RKO (cell line): ENCODE measurements around the gene KRTAP5-3.
"Not testable (repeated sequence)": the region's sequence is repeated elsewhere in the genome, so short reads cannot be mapped to it uniquely, and the experiment has no call there.

ENCODE experiments used
- DNase-seq: peaks from one replicate; pipeline ENCODE4 v3.0.0-alpha.2; 2016; ENCODE audit warnings: low spot score

Gene KRTAP5-3

GRCh38 chr11:1581976-1582375 lies 26.3 kb downstream of the KRTAP5-3 start:
- no peak for DNase-seq

- DNase-seq = no peak
These were observed 31.4 kb downstream of the KRTAP5-3 start for GRCh38 chr11:1576825-1577224.

- not testable (repeated sequence) for DNase-seq
These were observed 32.5 kb downstream of the KRTAP5-3 start for GRCh38 chr11:1575756-1576155.

- DNase-seq = no peak
These were observed 33.4 kb downstream of the KRTAP5-3 start for GRCh38 chr11:1574933-1575242.

- DNase-seq = peak; percentile 57
These were observed 33.9 kb downstream of the KRTAP5-3 start for GRCh38 chr11:1574238-1574932.

GRCh38 chr11:1573903-1574237 lies 34.4 kb downstream of the KRTAP5-3 start:
- no peak for DNase-seq

- DNase-seq = no peak
These were observed 35.0 kb downstream of the KRTAP5-3 start for GRCh38 chr11:1573077-1573902.

- DNase-seq = peak; percentile 91
These were observed 35.8 kb downstream of the KRTAP5-3 start, which contains the start of gene DUSP8 for GRCh38 chr11:1572197-1573076. TSS of gene DUSP8 (minus strand) at chr11:1572271. CDS start at chr11:1565826, 6,445 bp downstream.

- DNase-seq = no peak
These were observed 36.5 kb downstream of the KRTAP5-3 start for GRCh38 chr11:1571760-1572196.

- no peak for DNase-seq
These were observed 37.1 kb downstream of the KRTAP5-3 start for GRCh38 chr11:1570896-1571759.

- DNase-seq = no peak
These were observed 37.8 kb downstream of the KRTAP5-3 start for GRCh38 chr11:1570531-1570895.

GRCh38 chr11:1570001-1570453 lies 38.2 kb downstream of the KRTAP5-3 start:
- DNase-seq = no peak

GRCh38 chr11:1569251-1569780 lies 38.9 kb downstream of the KRTAP5-3 start:
- no peak for DNase-seq

- no peak for DNase-seq
These were observed 39.8 kb downstream of the KRTAP5-3 start for GRCh38 chr11:1568441-1568911.

GRCh38 chr11:1567721-1568100 lies 40.6 kb downstream of the KRTAP5-3 start:
- no peak for DNase-seq

GRCh38 chr11:1567052-1567720 lies 41.1 kb downstream of the KRTAP5-3 start:
- DNase-seq = no peak

- no peak for DNase-seq
These were observed 41.7 kb downstream of the KRTAP5-3 start for GRCh38 chr11:1566381-1567051.

GRCh38 chr11:1565904-1566247 lies 42.4 kb downstream of the KRTAP5-3 start:
- DNase-seq = no peak

GRCh38 chr11:1565173-1565903 lies 42.9 kb downstream of the KRTAP5-3 start:
- no peak for DNase-seq
